Measurements from ENCODE around the gene ANKRD12.
"Not testable (repeated sequence)": the region's sequence is repeated elsewhere in the genome, so short reads cannot be mapped to it uniquely, and the experiment has no call there.

DNA sequence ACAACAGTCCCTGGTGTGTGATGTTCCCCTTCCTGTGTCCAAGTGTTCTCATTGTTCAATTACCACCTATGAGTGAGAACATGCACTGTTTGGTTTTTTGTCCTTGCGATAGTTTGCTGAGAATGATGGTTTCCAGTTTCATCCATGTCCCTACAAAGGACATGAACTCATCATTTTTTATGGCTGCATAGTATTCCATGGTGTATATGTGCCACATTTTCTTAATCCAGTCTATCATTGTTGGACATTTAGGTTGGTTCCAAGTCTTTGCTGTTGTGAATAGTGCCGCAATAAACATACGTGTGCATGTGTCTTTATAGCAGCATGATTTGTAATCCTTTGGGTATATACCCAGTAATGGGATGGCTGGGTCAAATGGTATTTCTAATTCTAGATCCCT is 29.3 kb downstream of the ANKRD12 start:
- TF ChIP-seq, protein P1, sequence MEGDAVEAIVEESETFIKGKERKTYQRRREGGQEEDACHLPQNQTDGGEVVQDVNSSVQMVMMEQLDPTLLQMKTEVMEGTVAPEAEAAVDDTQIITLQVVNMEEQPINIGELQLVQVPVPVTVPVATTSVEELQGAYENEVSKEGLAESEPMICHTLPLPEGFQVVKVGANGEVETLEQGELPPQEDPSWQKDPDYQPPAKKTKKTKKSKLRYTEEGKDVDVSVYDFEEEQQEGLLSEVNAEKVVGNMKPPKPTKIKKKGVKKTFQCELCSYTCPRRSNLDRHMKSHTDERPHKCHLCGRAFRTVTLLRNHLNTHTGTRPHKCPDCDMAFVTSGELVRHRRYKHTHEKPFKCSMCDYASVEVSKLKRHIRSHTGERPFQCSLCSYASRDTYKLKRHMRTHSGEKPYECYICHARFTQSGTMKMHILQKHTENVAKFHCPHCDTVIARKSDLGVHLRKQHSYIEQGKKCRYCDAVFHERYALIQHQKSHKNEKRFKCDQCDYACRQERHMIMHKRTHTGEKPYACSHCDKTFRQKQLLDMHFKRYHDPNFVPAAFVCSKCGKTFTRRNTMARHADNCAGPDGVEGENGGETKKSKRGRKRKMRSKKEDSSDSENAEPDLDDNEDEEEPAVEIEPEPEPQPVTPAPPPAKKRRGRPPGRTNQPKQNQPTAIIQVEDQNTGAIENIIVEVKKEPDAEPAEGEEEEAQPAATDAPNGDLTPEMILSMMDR (optimal IDR thresholded peaks at IDR 0.05 in 1 of 3, IDR thresholded peaks at IDR 0.05 in 1 of 3, conservative IDR thresholded peaks at IDR 0.05 in 1 of 3; ENCODE audit: extremely low read depth in 1 of 3, insufficient read depth in 2 of 3, low read length in 3 of 3) = not testable (repeated sequence)
- TF ChIP-seq EZH2 (IDR thresholded peaks at IDR 0.05; ENCODE audit: low read length) = not testable (repeated sequence)
